Measurements from ENCODE around the gene OR6C2.
"Not testable (repeated sequence)": the region's sequence is repeated elsewhere in the genome, so short reads cannot be mapped to it uniquely, and the experiment has no call there.

The OR6C2 gene

DNA sequence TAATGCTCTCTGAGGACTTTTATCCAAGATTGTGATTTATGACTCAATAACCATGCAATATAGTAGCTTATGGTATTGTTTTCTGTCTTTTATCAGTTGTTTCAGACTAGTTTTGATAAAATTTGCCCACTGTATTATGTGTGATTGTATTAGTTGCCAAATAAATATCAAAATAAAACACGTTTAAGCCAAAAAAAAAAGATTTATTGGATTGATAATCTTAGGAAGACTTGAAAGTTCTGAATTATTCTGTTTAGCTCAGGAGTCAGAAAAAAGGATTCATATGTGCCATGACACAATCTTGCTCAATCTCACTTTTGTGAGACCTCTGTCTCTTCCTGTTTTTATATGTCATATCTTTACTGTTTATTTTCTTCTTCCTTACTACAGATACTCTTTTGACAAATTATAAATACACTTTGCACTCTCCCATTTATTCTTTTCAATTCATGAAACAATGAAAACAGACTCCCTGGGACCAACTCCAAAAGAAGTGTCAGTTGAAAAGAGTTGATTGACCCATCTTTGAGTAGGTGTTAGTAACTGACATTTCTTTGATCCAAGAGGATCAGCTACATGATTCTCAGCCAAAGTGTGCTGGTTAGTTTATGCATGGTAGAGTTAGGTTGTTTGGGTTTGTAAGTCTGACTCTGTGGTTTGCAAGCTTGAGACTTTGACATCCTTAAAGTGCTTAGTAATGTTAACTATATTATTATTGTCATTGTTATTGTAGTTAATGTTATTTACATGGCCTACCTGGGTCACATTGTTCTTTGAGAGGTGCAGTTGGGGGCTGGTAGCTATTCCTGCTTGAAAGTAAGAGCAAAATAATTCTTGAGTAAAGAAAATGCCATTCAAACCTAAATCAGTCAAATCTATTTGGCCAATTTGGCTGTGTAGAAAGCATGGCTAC is 15.3 kb upstream of the OR6C2 start:
- H3K9me3 ChIP-seq (replicated peaks in 1 of 2; ENCODE audit: control insufficient read depth in 2 of 2, insufficient read depth in 1 of 2, low read depth in 1 of 2, low read length in 2 of 2): no peaks in the 10 kb centered on the region
- no peak overlapping the region for H3K14ac ChIP-seq (ENCODE audit: low read length)
- H3K9ac ChIP-seq (ENCODE audit: low read depth, low read length, poor library complexity): no peak overlapping the region
- H3K4ac ChIP-seq (ENCODE audit: low read length): no peak overlapping the region
- no peak overlapping the region for H4K91ac ChIP-seq (ENCODE audit: low read depth, low read length, poor library complexity)
- no peaks in the 10 kb centered on the region for H3K36me3 ChIP-seq (replicated peaks in 1 of 2; ENCODE audit: control insufficient read depth in 2 of 2, insufficient read depth in 2 of 2, low read length in 2 of 2)
- DNase-seq (ENCODE audit: low spot score): no peak
- H3K4me1 ChIP-seq (ENCODE audit: control insufficient read depth in 2 of 2, insufficient read depth in 1 of 2, low read depth in 1 of 2, low read length in 2 of 2): no peaks in the 10 kb centered on the region
- no peak overlapping the region for H3K27ac ChIP-seq (replicated peaks; ENCODE audit: low read length)
- H4K8ac ChIP-seq (ENCODE audit: low read depth, low read length): no peak overlapping the region
- H2BK5ac ChIP-seq (ENCODE audit: low read length): no peak overlapping the region
- no peaks in the 10 kb centered on the region for H3K79me1 ChIP-seq (ENCODE audit: low read depth, low read length)
- no peak overlapping the region for H3K23ac ChIP-seq (ENCODE audit: low read depth, low read length, poor library complexity)
- WGBS, 2 donors (ENCODE audit: extremely low coverage in 2 of 2, insufficient read length in 2 of 2, insufficient replicate concordance in 1 of 2): no CpG with 5 or more reads among the region's 1 CpG
- no peak overlapping the region for H2BK120ac ChIP-seq (ENCODE audit: low read depth, low read length)
- no peak overlapping the region for H3K18ac ChIP-seq (ENCODE audit: low read length)
- no peak overlapping the region for H2AFZ ChIP-seq (ENCODE audit: low read length)
- no peak overlapping the region for H3K4me2 ChIP-seq (ENCODE audit: insufficient read depth, low read length, poor library complexity, severe bottlenecking)
- H2BK12ac ChIP-seq (ENCODE audit: low read length): no peak overlapping the region
- H2AK5ac ChIP-seq (ENCODE audit: low read depth, low read length): no peak overlapping the region
- no peak overlapping the region for H2BK15ac ChIP-seq (ENCODE audit: low read length)
- H3K27me3 ChIP-seq (ENCODE audit: control insufficient read depth in 3 of 3, insufficient read depth in 3 of 3, low read depth in 1 of 3, low read length in 3 of 3): no peaks in the 10 kb centered on the region
- H3K4me3 ChIP-seq (ENCODE audit: low read length in 2 of 2): no peak overlapping the region

DNA sequence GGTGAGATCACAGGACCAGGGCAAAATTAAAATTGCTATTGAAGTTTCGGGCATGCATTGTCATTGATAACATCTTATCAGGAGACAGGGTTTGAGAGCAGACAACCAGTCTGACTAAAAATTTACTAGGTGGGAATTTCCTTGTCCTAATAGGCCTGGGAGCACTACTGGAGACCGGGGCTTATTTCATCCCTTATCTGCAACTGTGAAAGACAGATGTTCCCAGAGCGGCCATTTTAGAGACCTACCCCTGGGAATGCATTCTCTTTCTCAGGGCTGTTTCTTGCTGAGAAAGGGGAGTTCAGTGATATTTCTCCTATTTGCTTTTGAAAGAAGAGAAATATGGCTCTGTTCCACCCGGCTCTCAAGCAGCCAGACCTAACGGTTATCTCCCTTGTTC is 2.6 kb upstream of the OR6C2 start:
- H2AFZ ChIP-seq (ENCODE audit: low read length); DNase-seq (ENCODE audit: low spot score): not testable (repeated sequence)

DNA sequence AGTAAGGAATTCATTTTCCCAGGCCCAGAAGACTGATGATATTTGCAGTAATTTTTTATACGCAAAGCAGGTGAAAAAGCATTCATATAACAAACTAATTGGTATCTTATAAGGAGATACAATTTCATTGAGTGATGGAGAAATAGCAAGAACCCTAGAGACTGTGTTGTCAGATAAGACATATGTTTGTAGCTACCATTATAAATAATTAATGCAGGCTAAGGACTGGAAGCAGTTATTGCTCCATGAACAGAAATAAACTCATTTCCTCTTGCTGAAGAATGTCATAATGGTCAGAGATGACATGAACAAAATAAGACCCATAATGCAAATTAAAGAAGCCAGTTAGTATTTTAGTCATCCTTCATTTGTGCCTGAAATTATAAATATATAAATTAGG is 1.5 kb downstream of the OR6C2 start:
- Histone ChIP-seq H3K36me3 (replicated peaks in 1 of 2; ENCODE audit: control insufficient read depth in 2 of 2, insufficient read depth in 2 of 2, low read length in 2 of 2) (no peaks in the 10 kb centered on the region), H3K27me3 (ENCODE audit: control insufficient read depth in 3 of 3, insufficient read depth in 3 of 3, low read depth in 1 of 3, low read length in 3 of 3) (no peaks in the 10 kb centered on the region), H2BK5ac (ENCODE audit: low read length) (no peak overlapping the region), H3K4ac (ENCODE audit: low read length) (no peak overlapping the region), H3K4me3 (ENCODE audit: low read length in 2 of 2) (no peak overlapping the region), H3K4me2 (ENCODE audit: insufficient read depth, low read length, poor library complexity, severe bottlenecking) (no peak overlapping the region), H3K79me1 (ENCODE audit: low read depth, low read length) (no peaks in the 10 kb centered on the region), H2BK120ac (ENCODE audit: low read depth, low read length) (no peak overlapping the region), H3K14ac (ENCODE audit: low read length) (no peak overlapping the region), H3K9ac (ENCODE audit: low read depth, low read length, poor library complexity) (no peak overlapping the region), H3K4me1 (ENCODE audit: control insufficient read depth in 2 of 2, insufficient read depth in 1 of 2, low read depth in 1 of 2, low read length in 2 of 2) (no peaks in the 10 kb centered on the region), H2BK12ac (ENCODE audit: low read length) (no peak overlapping the region), H2AFZ (ENCODE audit: low read length) (no peak overlapping the region), H2AK5ac (ENCODE audit: low read depth, low read length) (no peak overlapping the region), H4K8ac (ENCODE audit: low read depth, low read length) (no peak overlapping the region), H3K23ac (ENCODE audit: low read depth, low read length, poor library complexity) (no peak overlapping the region), H2BK15ac (ENCODE audit: low read length) (no peak overlapping the region), H3K27ac (replicated peaks; ENCODE audit: low read length) (no peak overlapping the region), H3K9me3 (replicated peaks in 1 of 2; ENCODE audit: control insufficient read depth in 2 of 2, insufficient read depth in 1 of 2, low read depth in 1 of 2, low read length in 2 of 2) (no peaks in the 10 kb centered on the region), H3K18ac (ENCODE audit: low read length) (no peak overlapping the region), H4K91ac (ENCODE audit: low read depth, low read length, poor library complexity) (no peak overlapping the region)
- no peak for DNase-seq (ENCODE audit: low spot score)
- no CpG with 5 or more reads among the region's 1 CpG for WGBS, 2 donors (ENCODE audit: extremely low coverage in 2 of 2, insufficient read length in 2 of 2, insufficient replicate concordance in 1 of 2)

More for the DNA sequence above, 2.6 kb upstream of the OR6C2 start:
- H3K4ac ChIP-seq (ENCODE audit: low read length); H2BK15ac ChIP-seq (ENCODE audit: low read length); H2BK120ac ChIP-seq (ENCODE audit: low read depth, low read length); H3K9ac ChIP-seq (ENCODE audit: low read depth, low read length, poor library complexity); H2BK5ac ChIP-seq (ENCODE audit: low read length); H3K4me2 ChIP-seq (ENCODE audit: insufficient read depth, low read length, poor library complexity, severe bottlenecking); H4K91ac ChIP-seq (ENCODE audit: low read depth, low read length, poor library complexity); H3K23ac ChIP-seq (ENCODE audit: low read depth, low read length, poor library complexity); H4K8ac ChIP-seq (ENCODE audit: low read depth, low read length); H3K4me3 ChIP-seq (ENCODE audit: low read length in 2 of 2); H2BK12ac ChIP-seq (ENCODE audit: low read length); H3K4me1 ChIP-seq (ENCODE audit: control insufficient read depth in 2 of 2, insufficient read depth in 1 of 2, low read depth in 1 of 2, low read length in 2 of 2); H3K9me3 ChIP-seq (replicated peaks in 1 of 2; ENCODE audit: control insufficient read depth in 2 of 2, insufficient read depth in 1 of 2, low read depth in 1 of 2, low read length in 2 of 2); H3K14ac ChIP-seq (ENCODE audit: low read length); H3K18ac ChIP-seq (ENCODE audit: low read length); H3K79me1 ChIP-seq (ENCODE audit: low read depth, low read length); H3K27me3 ChIP-seq (ENCODE audit: control insufficient read depth in 3 of 3, insufficient read depth in 3 of 3, low read depth in 1 of 3, low read length in 3 of 3); H3K27ac ChIP-seq (replicated peaks; ENCODE audit: low read length); H2AK5ac ChIP-seq (ENCODE audit: low read depth, low read length); H3K36me3 ChIP-seq (replicated peaks in 1 of 2; ENCODE audit: control insufficient read depth in 2 of 2, insufficient read depth in 2 of 2, low read length in 2 of 2): not testable (repeated sequence)
- no CpG with 5 or more reads among the region's 5 CpGs for WGBS, 2 donors (ENCODE audit: extremely low coverage in 2 of 2, insufficient read length in 2 of 2, insufficient replicate concordance in 1 of 2)

DNA sequence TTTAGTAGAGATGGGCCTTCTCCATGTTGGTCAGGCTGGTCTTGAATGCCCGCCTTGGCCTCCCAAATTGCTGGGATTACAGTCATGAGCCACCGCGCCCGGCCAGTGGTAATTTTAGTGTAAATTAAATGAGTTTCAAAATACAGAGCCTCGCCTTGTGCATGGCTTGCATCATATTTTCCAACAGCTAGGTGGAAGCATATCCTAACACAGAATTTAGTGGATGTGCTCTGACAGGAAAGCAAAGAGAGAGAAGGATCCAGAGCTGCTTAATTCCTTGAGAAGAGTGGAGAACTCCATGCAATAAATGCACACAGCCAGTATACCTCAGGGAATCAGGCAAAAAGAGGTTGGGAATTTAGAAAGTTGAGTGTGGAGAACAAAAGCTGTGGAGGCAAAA is 2.5 kb downstream of the OR6C2 start:
- no peak overlapping the region for H2BK5ac ChIP-seq (ENCODE audit: low read length)
- no peak overlapping the region for H4K91ac ChIP-seq (ENCODE audit: low read depth, low read length, poor library complexity)
- no peaks in the 10 kb centered on the region for H3K27me3 ChIP-seq (ENCODE audit: control insufficient read depth in 3 of 3, insufficient read depth in 3 of 3, low read depth in 1 of 3, low read length in 3 of 3)
- no peak for DNase-seq (ENCODE audit: low spot score)
- H3K14ac ChIP-seq (ENCODE audit: low read length): no peak overlapping the region
- no peak overlapping the region for H3K4me3 ChIP-seq (ENCODE audit: low read length in 2 of 2)
- H3K27ac ChIP-seq (replicated peaks; ENCODE audit: low read length): no peak overlapping the region
- H3K4me1 ChIP-seq (ENCODE audit: control insufficient read depth in 2 of 2, insufficient read depth in 1 of 2, low read depth in 1 of 2, low read length in 2 of 2): no peaks in the 10 kb centered on the region
- H3K36me3 ChIP-seq (replicated peaks in 1 of 2; ENCODE audit: control insufficient read depth in 2 of 2, insufficient read depth in 2 of 2, low read length in 2 of 2): no peaks in the 10 kb centered on the region
- no peak overlapping the region for H3K23ac ChIP-seq (ENCODE audit: low read depth, low read length, poor library complexity)
- H3K18ac ChIP-seq (ENCODE audit: low read length): no peak overlapping the region
- no CpG with 5 or more reads among the region's 5 CpGs for WGBS, 2 donors (ENCODE audit: extremely low coverage in 2 of 2, insufficient read length in 2 of 2, insufficient replicate concordance in 1 of 2)
- no peak overlapping the region for H2AFZ ChIP-seq (ENCODE audit: low read length)
- no peak overlapping the region for H2BK15ac ChIP-seq (ENCODE audit: low read length)
- no peaks in the 10 kb centered on the region for H3K9me3 ChIP-seq (replicated peaks in 1 of 2; ENCODE audit: control insufficient read depth in 2 of 2, insufficient read depth in 1 of 2, low read depth in 1 of 2, low read length in 2 of 2)
- no peak overlapping the region for H2BK120ac ChIP-seq (ENCODE audit: low read depth, low read length)
- H3K9ac ChIP-seq (ENCODE audit: low read depth, low read length, poor library complexity): no peak overlapping the region
- no peak overlapping the region for H2BK12ac ChIP-seq (ENCODE audit: low read length)
- no peak overlapping the region for H2AK5ac ChIP-seq (ENCODE audit: low read depth, low read length)
- no peaks in the 10 kb centered on the region for H3K79me1 ChIP-seq (ENCODE audit: low read depth, low read length)
- no peak overlapping the region for H4K8ac ChIP-seq (ENCODE audit: low read depth, low read length)
- H3K4me2 ChIP-seq (ENCODE audit: insufficient read depth, low read length, poor library complexity, severe bottlenecking): no peak overlapping the region
- no peak overlapping the region for H3K4ac ChIP-seq (ENCODE audit: low read length)
